ENCODE results near the gene PRRT2. TPM values are rescaled to one million over a fixed set of nuclear protein-coding genes. Genes with fewer than 3 reads are reported as not detected.

The PRRT2 gene
- total RNA-seq, 1 donor, result 1.4 TPM

- Histone ChIP-seq H2AFZ (ENCODE audit: low read length) (peak overlapping the region; percentile 40), H3K36me3 (ENCODE audit: insufficient read depth, low read length) (peaks cover 22% of the 10 kb centered on the region), H3K4me3 (ENCODE audit: insufficient read depth, low read length) (peak overlapping the region; percentile 71), H3K79me2 (ENCODE audit: insufficient read depth, low read length) (peaks cover 19% of the 10 kb centered on the region), H3K27me3 (ENCODE audit: insufficient read depth, low read length) (no peaks in the 10 kb centered on the region), H3K27ac (ENCODE audit: low read depth, low read length) (peak overlapping the region; percentile 70), H3K4me1 (ENCODE audit: insufficient read depth, low read length) (peaks cover 52% of the 10 kb centered on the region), H3K9me3 (ENCODE audit: low read depth, low read length) (no peaks in the 10 kb centered on the region), H3K4me2 (ENCODE audit: insufficient read depth, low read length) (peak overlapping the region; percentile 84), H4K20me1 (ENCODE audit: insufficient read depth, low read length) (peaks cover 19% of the 10 kb centered on the region)
- TF ChIP-seq CTCF (IDR thresholded peaks at IDR 0.05; ENCODE audit: extremely low read depth, low read depth, low read length), result no peak
- DNase-seq (ENCODE audit: insufficient read length, low spot score, missing footprints), result peak; percentile 59
Measured at GRCh38 chr16:29808219-29808900, 3.6 kb upstream of the PRRT2 start.

DNA sequence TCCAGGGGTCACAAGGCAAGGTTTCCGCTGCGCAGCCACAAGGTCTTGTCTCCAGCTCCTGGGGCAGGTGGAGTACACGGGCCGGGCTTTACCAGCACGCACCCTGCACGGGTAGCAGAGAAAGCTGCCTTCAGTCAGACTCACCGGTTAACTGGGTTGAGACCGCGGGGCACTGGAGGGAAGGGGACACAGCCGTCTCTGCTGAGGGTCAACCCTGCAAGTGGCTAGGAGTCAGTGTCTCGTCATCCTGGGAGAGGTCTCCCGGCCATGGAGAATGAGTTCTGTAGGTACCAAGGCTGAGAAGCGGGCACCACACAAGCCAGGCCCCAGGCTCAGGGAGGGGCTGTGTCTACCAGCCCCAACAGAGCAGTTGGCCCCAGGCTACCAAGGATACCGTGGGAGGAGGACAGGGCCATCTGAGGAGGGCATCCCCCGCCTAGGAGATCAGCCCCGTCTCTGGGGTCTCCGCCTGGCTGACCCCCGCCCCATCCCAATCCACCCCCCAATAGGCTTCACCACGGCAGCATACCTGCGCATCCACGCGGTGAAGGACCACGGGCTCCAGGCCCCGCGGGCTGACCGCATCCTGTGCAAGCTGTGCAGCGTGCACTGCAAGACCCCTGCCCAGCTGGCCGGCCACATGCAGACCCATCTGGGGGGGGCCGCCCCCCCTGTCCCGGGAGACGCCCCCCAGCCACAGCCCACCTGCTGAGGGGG is 2.8 kb upstream of the PRRT2 start:
- H2AFZ ChIP-seq (ENCODE audit: low read length), result no peak overlapping the region
- peak overlapping the region; percentile 71 for H3K4me3 ChIP-seq (ENCODE audit: insufficient read depth, low read length)
- H3K4me2 ChIP-seq (ENCODE audit: insufficient read depth, low read length), result peak overlapping the region; percentile 84
- peaks cover 19% of the 10 kb centered on the region for H4K20me1 ChIP-seq (ENCODE audit: insufficient read depth, low read length)
- H3K4me1 ChIP-seq (ENCODE audit: insufficient read depth, low read length), result peaks cover 50% of the 10 kb centered on the region
- no peaks in the 10 kb centered on the region for H3K9me3 ChIP-seq (ENCODE audit: low read depth, low read length)
- H3K27me3 ChIP-seq (ENCODE audit: insufficient read depth, low read length), result no peaks in the 10 kb centered on the region
- DNase-seq (ENCODE audit: insufficient read length, low spot score, missing footprints), result peak; percentile 82
- H3K36me3 ChIP-seq (ENCODE audit: insufficient read depth, low read length), result peaks cover 18% of the 10 kb centered on the region
- TF ChIP-seq CTCF (IDR thresholded peaks at IDR 0.05; ENCODE audit: extremely low read depth, low read depth, low read length), result no peak
- peak overlapping the region; percentile 70 for H3K27ac ChIP-seq (ENCODE audit: low read depth, low read length)
- peaks cover 19% of the 10 kb centered on the region for H3K79me2 ChIP-seq (ENCODE audit: insufficient read depth, low read length)

GRCh38 chr16:29809850-29810698 is 1.9 kb upstream of the PRRT2 start:
- H3K4me3 ChIP-seq (ENCODE audit: insufficient read depth, low read length), result peak overlapping the region; percentile 35
- peak overlapping the region; percentile 98 for H3K4me2 ChIP-seq (ENCODE audit: insufficient read depth, low read length)
- peaks cover 19% of the 10 kb centered on the region for H4K20me1 ChIP-seq (ENCODE audit: insufficient read depth, low read length)
- peaks cover 19% of the 10 kb centered on the region for H3K79me2 ChIP-seq (ENCODE audit: insufficient read depth, low read length)
- peaks cover 50% of the 10 kb centered on the region for H3K4me1 ChIP-seq (ENCODE audit: insufficient read depth, low read length)
- no peaks in the 10 kb centered on the region for H3K27me3 ChIP-seq (ENCODE audit: insufficient read depth, low read length)
- no peak overlapping the region for H2AFZ ChIP-seq (ENCODE audit: low read length)
- peak overlapping the region; percentile 65 for H3K27ac ChIP-seq (ENCODE audit: low read depth, low read length)
- peak; percentile 95 for DNase-seq (ENCODE audit: insufficient read length, low spot score, missing footprints)
- TF ChIP-seq CTCF (IDR thresholded peaks at IDR 0.05; ENCODE audit: extremely low read depth, low read depth, low read length), result no peak
- H3K36me3 ChIP-seq (ENCODE audit: insufficient read depth, low read length), result peaks cover 18% of the 10 kb centered on the region
- H3K9me3 ChIP-seq (ENCODE audit: low read depth, low read length), result no peaks in the 10 kb centered on the region
